ENCODE measurements around the gene KIF14. TPM values are rescaled to one million over a fixed set of nuclear protein-coding genes. Genes with fewer than 3 reads are reported as not detected.

Gene KIF14
- under 1 TPM; 0.03 to 0.19 (median 0.07) TPM for total RNA-seq

DNA sequence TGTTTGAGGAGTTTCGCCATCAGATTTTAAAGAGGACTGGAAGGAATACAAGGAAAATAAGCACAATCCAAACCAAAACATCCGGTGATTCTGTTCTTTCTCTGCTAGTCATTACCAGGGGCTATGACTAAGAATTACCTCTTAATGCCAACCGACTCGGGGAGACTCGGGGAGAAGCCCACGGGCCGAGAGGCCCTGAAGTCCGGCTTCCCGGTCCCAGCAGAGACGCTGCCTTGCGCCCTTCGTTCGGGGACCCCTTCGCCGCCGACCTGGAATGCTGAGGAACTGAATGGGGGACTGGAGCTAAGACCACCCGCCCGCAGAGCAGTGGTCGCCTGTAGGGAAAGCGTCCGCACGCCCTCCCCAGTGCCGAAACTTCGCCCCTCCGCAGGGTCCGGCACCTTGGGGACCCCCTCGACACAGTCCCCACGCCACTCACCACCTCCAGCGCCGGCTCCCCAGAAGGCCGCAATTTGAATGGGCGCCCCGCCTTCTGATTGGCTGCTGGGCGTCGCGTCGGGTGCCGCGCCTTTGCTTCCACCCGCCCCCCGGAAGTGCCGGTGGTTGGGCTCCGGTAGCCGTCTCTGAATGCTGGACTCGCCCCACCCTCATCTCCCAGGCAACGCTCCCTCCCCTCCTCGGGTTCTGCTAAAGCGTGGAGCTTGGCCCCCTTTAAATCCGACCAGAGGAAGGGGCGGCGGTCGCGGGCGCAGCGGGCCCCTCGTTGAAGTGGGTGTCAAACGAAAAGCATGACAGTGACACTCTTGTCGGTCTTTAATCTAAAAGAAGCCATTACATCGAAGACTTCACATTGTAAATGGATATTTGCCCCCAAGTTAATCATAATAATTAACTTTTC is at the start of gene KIF14:
Gene KIF14 (minus strand): TSS at position 479 of the 859 bp plus-strand sequence. CDS start 2,028 bp downstream, outside the sequence.
- Histone ChIP-seq H3K4me3 (peak within 1 kb of the TSS; percentile 74 to 78 (median 74)), H3K27me3 (no peaks in the 10 kb centered on the region), H3K9me3 (no peaks in the 10 kb centered on the region), H3K27ac (peak within 1 kb of the TSS; percentile 20 to 54 (median 46)), H3K4me1 (peaks cover 3 to 15% of the 10 kb centered on the region in 2 donors), H3K36me3 (no peaks in the 10 kb centered on the region)
- TF ChIP-seq, protein P1, sequence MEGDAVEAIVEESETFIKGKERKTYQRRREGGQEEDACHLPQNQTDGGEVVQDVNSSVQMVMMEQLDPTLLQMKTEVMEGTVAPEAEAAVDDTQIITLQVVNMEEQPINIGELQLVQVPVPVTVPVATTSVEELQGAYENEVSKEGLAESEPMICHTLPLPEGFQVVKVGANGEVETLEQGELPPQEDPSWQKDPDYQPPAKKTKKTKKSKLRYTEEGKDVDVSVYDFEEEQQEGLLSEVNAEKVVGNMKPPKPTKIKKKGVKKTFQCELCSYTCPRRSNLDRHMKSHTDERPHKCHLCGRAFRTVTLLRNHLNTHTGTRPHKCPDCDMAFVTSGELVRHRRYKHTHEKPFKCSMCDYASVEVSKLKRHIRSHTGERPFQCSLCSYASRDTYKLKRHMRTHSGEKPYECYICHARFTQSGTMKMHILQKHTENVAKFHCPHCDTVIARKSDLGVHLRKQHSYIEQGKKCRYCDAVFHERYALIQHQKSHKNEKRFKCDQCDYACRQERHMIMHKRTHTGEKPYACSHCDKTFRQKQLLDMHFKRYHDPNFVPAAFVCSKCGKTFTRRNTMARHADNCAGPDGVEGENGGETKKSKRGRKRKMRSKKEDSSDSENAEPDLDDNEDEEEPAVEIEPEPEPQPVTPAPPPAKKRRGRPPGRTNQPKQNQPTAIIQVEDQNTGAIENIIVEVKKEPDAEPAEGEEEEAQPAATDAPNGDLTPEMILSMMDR (IDR thresholded peaks at IDR 0.05 in 4 of 5, conservative IDR thresholded peaks at IDR 0.05 in 1 of 5), result no peak
- TF ChIP-seq POLR2A (IDR thresholded peaks at IDR 0.05), result no peak
- in situ Hi-C loops (cut with MboI; ENCODE audit: low sequenced_read_pairs in 4 of 4) (loop anchor here (5.0 to 25.0 kb wide), 4 partner anchors 174 to 417 kb away; no protein-coding TSS in a partner anchor), intact Hi-C loops (cut with DNase I; ENCODE audit: low total_unique reads) (loop anchor here (1.0 to 10.0 kb wide), 4 partner anchors 49 to 404 kb away; partner anchors contain the start of genes CAMSAP2, DDX59 and KIF21B)
- DNase-seq (peak; percentile 82 to 83), ATAC-seq (peak; percentile 96 to 98)

- Histone ChIP-seq H3K4me3 (peak within 1 kb of the TSS; percentile 77 to 95 (median 90)), H3K36me3 (peaks cover 0 to 4% of the 10 kb centered on the region in 2 donors), H3K27ac (peak within 1 kb of the TSS; percentile 98 to 99 (median 99)), H3K4me1 (peaks cover 22 to 29% of the 10 kb centered on the region in 2 donors), H3K27me3 (no peaks in the 10 kb centered on the region), H3K9me3 (no peaks in the 10 kb centered on the region)
- peak; percentile 94 for TF ChIP-seq POLR2A (IDR thresholded peaks at IDR 0.05)
- TF ChIP-seq, protein P1 (IDR thresholded peaks at IDR 0.05 in 4 of 5, conservative IDR thresholded peaks at IDR 0.05 in 1 of 5), result peak in 1 of 5 experiments; percentile 21
- ATAC-seq (peak; percentile 86 to 87), DNase-seq (peak; percentile 92 to 95)
- in situ Hi-C loops (cut with MboI; ENCODE audit: low sequenced_read_pairs in 4 of 4) (loop anchor here in 1 of 4 donors (10.0 kb wide), 1 partner anchor 65 kb away; the partner anchor contains the start of gene CAMSAP2), intact Hi-C loops (cut with DNase I; ENCODE audit: low total_unique reads) (loop anchor here (1.0 to 2.0 kb wide), 3 partner anchors 49 to 133 kb away; partner anchors contain the start of gene KIF14)
Measured at GRCh38 chr1:200669314-200670241, 49.0 kb upstream of the KIF14 start, which contains the start of gene DDX59. TSS of gene DDX59 (minus strand) at chr1:200669907. CDS start at chr1:200666740, 3,167 bp downstream.

- TF ChIP-seq, protein P1 (IDR thresholded peaks at IDR 0.05 in 4 of 5, conservative IDR thresholded peaks at IDR 0.05 in 1 of 5), result no peak
- TF ChIP-seq POLR2A (IDR thresholded peaks at IDR 0.05), result no peak
- intact Hi-C loops (cut with DNase I; ENCODE audit: low total_unique reads) (loop anchor here (1.0 kb wide), 1 partner anchor 48 kb away; the partner anchor contains the start of gene KIF14), in situ Hi-C loops (cut with MboI; ENCODE audit: low sequenced_read_pairs in 4 of 4) (no loop called here)
Measured at GRCh38 chr1:200668514-200669313, 48.2 kb upstream of the KIF14 start.

More at GRCh38 chr1:200668514-200669313, 48.2 kb upstream of the KIF14 start:
- peak overlapping the region; percentile 77 to 95 (median 90) for H3K4me3 ChIP-seq
- peaks cover 22 to 29% of the 10 kb centered on the region in 2 donors for H3K4me1 ChIP-seq
- peak overlapping the region; percentile 98 to 99 (median 99) for H3K27ac ChIP-seq
- ATAC-seq (no peak), DNase-seq (no peak)
- no peaks in the 10 kb centered on the region for H3K9me3 ChIP-seq
- H3K36me3 ChIP-seq, result peaks cover 0 to 6% of the 10 kb centered on the region in 2 donors
- no peaks in the 10 kb centered on the region for H3K27me3 ChIP-seq
